ENCODE measurements around the gene ELOB.

ELOB gene

GRCh38 chr16:2751577-2752034 lies 25.5 kb downstream of the ELOB start:
- DNase-seq (ENCODE audit: low read depth in 1 of 2, low spot score in 1 of 2): no peak

GRCh38 chr16:2749936-2750335 lies 27.1 kb downstream of the ELOB start:
- no peak for DNase-seq (ENCODE audit: low read depth in 1 of 2, low spot score in 1 of 2)

- no peak for DNase-seq (ENCODE audit: low read depth in 1 of 2, low spot score in 1 of 2)
Measured at GRCh38 chr16:2749476-2749875, 27.6 kb downstream of the ELOB start.

- no peak for DNase-seq (ENCODE audit: low read depth in 1 of 2, low spot score in 1 of 2)
Measured at GRCh38 chr16:2748757-2749455, 28.2 kb downstream of the ELOB start.

GRCh38 chr16:2745961-2746360 lies 31.1 kb downstream of the ELOB start:
- DNase-seq (ENCODE audit: low read depth in 1 of 2, low spot score in 1 of 2): no peak

- no peak for DNase-seq (ENCODE audit: low read depth in 1 of 2, low spot score in 1 of 2)
Measured at GRCh38 chr16:2745116-2745890, 31.8 kb downstream of the ELOB start.

- no peak for DNase-seq (ENCODE audit: low read depth in 1 of 2, low spot score in 1 of 2)
Measured at GRCh38 chr16:2744711-2745110, 32.4 kb downstream of the ELOB start.

GRCh38 chr16:2743007-2743810 lies 33.9 kb downstream of the ELOB start:
- no peak for DNase-seq (ENCODE audit: low read depth in 1 of 2, low spot score in 1 of 2)

- DNase-seq (ENCODE audit: low read depth in 1 of 2, low spot score in 1 of 2): no peak
Measured at GRCh38 chr16:2742323-2743006, 34.6 kb downstream of the ELOB start.

GRCh38 chr16:2741168-2741567 lies 35.9 kb downstream of the ELOB start:
- DNase-seq (ENCODE audit: low read depth in 1 of 2, low spot score in 1 of 2): no peak

- no peak for DNase-seq (ENCODE audit: low read depth in 1 of 2, low spot score in 1 of 2)
Measured at GRCh38 chr16:2740476-2740875, 36.6 kb downstream of the ELOB start.

GRCh38 chr16:2739625-2740430 lies 37.3 kb downstream of the ELOB start:
- no peak for DNase-seq (ENCODE audit: low read depth in 1 of 2, low spot score in 1 of 2)

GRCh38 chr16:2738615-2739014 lies 38.5 kb downstream of the ELOB start:
- no peak for DNase-seq (ENCODE audit: low read depth in 1 of 2, low spot score in 1 of 2)

GRCh38 chr16:2737895-2738418 lies 39.1 kb downstream of the ELOB start:
- no peak for DNase-seq (ENCODE audit: low read depth in 1 of 2, low spot score in 1 of 2)

- DNase-seq (ENCODE audit: low read depth in 1 of 2, low spot score in 1 of 2): no peak
Measured at GRCh38 chr16:2737238-2737605, 39.9 kb downstream of the ELOB start.

GRCh38 chr16:2736476-2737237 lies 40.4 kb downstream of the ELOB start:
- DNase-seq (ENCODE audit: low read depth in 1 of 2, low spot score in 1 of 2): no peak

- DNase-seq (ENCODE audit: low read depth in 1 of 2, low spot score in 1 of 2): no peak
Measured at GRCh38 chr16:2734844-2735515, 42.1 kb downstream of the ELOB start.

- DNase-seq (ENCODE audit: low read depth in 1 of 2, low spot score in 1 of 2): no peak
Measured at GRCh38 chr16:2728034-2728433, 49.0 kb downstream of the ELOB start.

- DNase-seq (ENCODE audit: low read depth in 1 of 2, low spot score in 1 of 2): no peak
Measured at GRCh38 chr16:2726923-2727322, 50.2 kb downstream of the ELOB start.

Measured in activated CD4-positive, alpha-beta T cell treated with anti-CD3 and anti-CD28 coated beads, Interleukin-2, amount 50 U/mL, for 24 hours (primary cell).